CD4-positive, alpha-beta memory T cell (primary cell): ENCODE measurements around the gene NKD1. TPM values are rescaled to one million over a fixed set of nuclear protein-coding genes. Genes with fewer than 3 reads are reported as not detected.

Experiments used
- CTCF ChIA-PET: fragments of 350-600 bp; sonication (Branson Sonifier 250); formaldehyde crosslinking; loops from one replicate; lab custom pipeline; 2021; ENCODE audit warnings: inconsistent platforms; ENCODE audit not compliant: partially characterized antibody; lab: Charles Lee
- POLR2A ChIA-PET: fragments of 350-600 bp; sonication (Branson Sonifier 250); formaldehyde crosslinking; loops from one replicate; lab custom pipeline; 2021; ENCODE audit not compliant: partially characterized antibody; lab: Charles Lee
- DNase-seq, 5 donors: peaks; one replicate each; pipeline versions ENCODE4 v3.0.0 to v3.0.0-alpha.2; 2020 to 2022; ENCODE audit warnings: mixed read lengths in 1 of 5
- H3K27ac ChIP-seq: one replicate; pipeline ENCODE4 v1.7.0; 2013; ENCODE audit warnings: low read depth, low read length
- H3K27me3 ChIP-seq: 2 replicates; pipeline ENCODE4 v1.7.0; 2013; ENCODE audit warnings: mild to moderate bottlenecking, low read length, moderate library complexity; ENCODE audit not compliant: insufficient read depth
- H3K36me3 ChIP-seq: 2 replicates; pipeline ENCODE4 v1.7.0; 2013; ENCODE audit warnings: mild to moderate bottlenecking, low read length, moderate library complexity; ENCODE audit not compliant: insufficient read depth
- H3K4me1 ChIP-seq: 2 replicates; pipeline ENCODE4 v1.7.0; 2013; ENCODE audit warnings: mild to moderate bottlenecking, low read length, moderate library complexity; ENCODE audit not compliant: insufficient read depth
- H3K4me3 ChIP-seq, 2 donors: one replicate each; pipeline ENCODE4 v1.7.0; 2013; ENCODE audit warnings: low read length in 2 of 2, mild to moderate bottlenecking in 1 of 2
- H3K9me3 ChIP-seq, 2 donors: one replicate each; pipeline ENCODE4 v1.7.0; 2013; ENCODE audit warnings: low read length in 2 of 2, control low read depth in 1 of 2; ENCODE audit not compliant: control insufficient read depth in 1 of 2
- H3K27ac Mint-ChIP-seq, 7 donors: one replicate each; pipeline ENCODE4 v1.8.0; 2020 to 2021; ENCODE audit warnings: mixed read lengths in 7 of 7, mild to moderate bottlenecking in 6 of 7, inconsistent platforms in 3 of 7, moderate library complexity in 3 of 7
- H3K27me3 Mint-ChIP-seq, 2 donors: one replicate each; pipeline ENCODE4 v1.8.0; 2020 to 2021; ENCODE audit warnings: mixed read lengths in 2 of 2
- H3K36me3 Mint-ChIP-seq, 2 donors: one replicate each; pipeline ENCODE4 v1.8.0; 2020 to 2021; ENCODE audit warnings: mixed read lengths in 2 of 2, inconsistent platforms in 1 of 2, mild to moderate bottlenecking in 1 of 2
- H3K4me1 Mint-ChIP-seq, 4 donors: one replicate each; pipeline ENCODE4 v1.8.0; 2020 to 2021; ENCODE audit warnings: mixed read lengths in 4 of 4, mild to moderate bottlenecking in 1 of 4
- H3K4me3 Mint-ChIP-seq, 8 donors: one replicate each; pipeline ENCODE4 v1.8.0; 2020 to 2021; ENCODE audit warnings: mixed read lengths in 8 of 8, mild to moderate bottlenecking in 7 of 8, moderate library complexity in 6 of 8, inconsistent platforms in 3 of 8
- H3K9me3 Mint-ChIP-seq, 8 donors: one replicate each; pipeline ENCODE4 v1.8.0; 2020 to 2021; ENCODE audit warnings: mixed read lengths in 8 of 8, mild to moderate bottlenecking in 5 of 8, inconsistent platforms in 3 of 8, moderate library complexity in 1 of 8
- intact Hi-C: fragments of 100-400 bp; cut with micrococcal nuclease; formaldehyde crosslinking; loops from one replicate; pipeline ENCODE4 v1.15.1; 2023
- polyA plus RNA-seq, 2 donors: library from polyadenylated mRNA; unstranded; fragments of 300-500 nt; fragmentation: Illumina TruSeq; gene quantifications; one replicate each; pipeline ENCODE4 v1.2.3, GENCODE V29; 2021
- total RNA-seq, 2 experiments: library from RNA; stranded (reverse); gene quantifications; one replicate each; pipeline ENCODE4 v1.2.3, GENCODE V29; 2021

Gene NKD1
- total and polyA plus RNA-seq, 4 experiments from 2014 or later = 0.48 to 4.6 (median 3.8) TPM; not detected in 1

DNA sequence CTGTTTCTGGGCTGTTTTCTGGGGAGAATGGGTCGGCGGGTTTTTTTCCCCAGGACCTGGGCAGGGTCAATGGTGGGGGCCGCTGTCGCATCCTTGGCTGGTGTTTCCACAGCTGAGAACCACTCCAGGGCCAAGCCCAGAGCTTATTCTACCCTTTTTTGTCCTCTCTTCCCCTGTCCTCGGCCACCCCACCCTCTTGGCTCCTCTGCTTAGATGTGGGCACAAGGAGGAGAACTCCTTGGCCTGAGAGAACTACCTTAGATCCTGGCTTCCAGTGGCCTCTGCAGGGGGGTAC lies 149.2 kb downstream of the NKD1 start:
- intact Hi-C loops = no loop called here

DNA sequence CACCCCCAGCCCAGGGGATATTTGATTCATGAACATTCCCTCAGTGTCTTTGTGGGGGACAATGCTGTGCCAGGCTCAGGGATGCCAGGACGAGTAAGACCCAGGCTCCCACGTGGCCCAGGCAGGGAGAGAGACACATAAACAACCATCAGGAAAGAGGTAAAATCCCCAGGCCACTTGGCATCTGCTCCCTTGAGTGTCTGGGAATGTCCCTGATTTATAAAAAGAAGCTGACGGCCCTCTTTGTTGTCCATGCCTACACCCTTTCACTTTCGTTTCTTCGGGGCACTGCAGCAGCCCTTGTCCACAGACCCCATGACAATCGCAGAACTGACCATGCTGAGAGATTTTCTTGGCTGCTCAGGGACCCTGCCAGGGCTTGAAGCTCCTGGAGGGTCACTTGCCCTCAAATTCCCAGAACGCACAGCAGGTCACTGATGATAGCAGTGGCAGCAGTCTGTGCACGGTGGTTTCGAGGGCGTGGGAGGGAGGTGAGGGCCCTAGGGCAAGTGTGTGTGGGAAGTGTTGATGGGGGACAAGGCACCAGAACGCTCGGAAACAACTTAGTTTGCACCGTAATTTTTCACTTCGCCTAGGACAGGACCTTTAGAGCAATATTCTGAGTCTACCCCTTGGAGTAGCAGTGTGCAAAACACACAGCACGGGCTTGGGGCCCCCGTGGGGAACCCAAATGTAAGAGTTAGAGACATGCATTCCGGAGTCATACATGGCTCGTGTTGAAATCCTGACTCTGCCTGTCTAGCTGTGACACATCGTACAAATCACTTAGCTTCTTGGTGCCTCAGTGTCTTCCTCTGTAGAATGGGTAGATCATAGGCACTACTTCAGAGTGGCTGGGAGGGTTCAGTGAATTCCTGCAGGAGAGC lies 149.9 kb downstream of the NKD1 start:
- Histone ChIP-seq H3K36me3 (no peaks in the 10 kb centered on the region), H3K27ac (peak overlapping the region; percentile 88), H3K27me3 (no peaks in the 10 kb centered on the region), H3K4me1 (peaks cover 82% of the 10 kb centered on the region), H3K9me3 (no peaks in the 10 kb centered on the region), H3K4me3 (peak overlapping the region; percentile 48 to 89)
- peaks cover 0 to 2% (median under 1%) of the 10 kb centered on the region in 8 donors for H3K9me3 Mint-ChIP-seq
- CTCF ChIA-PET = interaction anchor here (1.0 to 5.2 kb wide), 12 partner anchors 12 to 673 kb away, joined by 3 to 28 read pairs (median 5); partner anchors contain the start of genes CNEP1R1 and SNX20
- H3K36me3 Mint-ChIP-seq = peaks cover 9 to 25% of the 10 kb centered on the region in 2 donors
- peak overlapping the region; percentile 85 to 99 (median 95) for H3K27ac Mint-ChIP-seq
- peak overlapping the region; percentile 87 to 96 (median 93) for H3K4me3 Mint-ChIP-seq
- POLR2A ChIA-PET = interaction anchor here (0.8 to 8.8 kb wide), 10 partner anchors 10 to 57 kb away, joined by 3 to 226 read pairs (median 12); partner anchors contain the start of genes CYLD and SNX20
- peak; percentile 47 to 77 (median 57) for DNase-seq
- peaks cover 50 to 91% (median 83%) of the 10 kb centered on the region in 4 donors for H3K4me1 Mint-ChIP-seq
- intact Hi-C loops = loop anchor here (1.0 to 2.0 kb wide), 2 partner anchors 43 to 49 kb away; no protein-coding TSS in a partner anchor
- no peaks in the 10 kb centered on the region for H3K27me3 Mint-ChIP-seq

More for the DNA sequence above, 149.2 kb downstream of the NKD1 start:
- no peaks in the 10 kb centered on the region for H3K27me3 ChIP-seq
- Mint-ChIP-seq H3K36me3 (peaks cover 7 to 20% of the 10 kb centered on the region in 2 donors), H3K4me1 (peaks cover 57 to 92% (median 82%) of the 10 kb centered on the region in 4 donors), H3K9me3 (peaks cover 0 to 2% (median 0%) of the 10 kb centered on the region in 8 donors), H3K4me3 (peak overlapping the region; percentile 87 to 96 (median 93)), H3K27me3 (no peaks in the 10 kb centered on the region), H3K27ac (peak overlapping the region; percentile 85 to 99 (median 95))
- ChIA-PET POLR2A (interaction anchor here (1.2 to 8.8 kb wide), 10 partner anchors 11 to 49 kb away, joined by 3 to 226 read pairs (median 12); partner anchors contain the start of genes CYLD and SNX20), CTCF (interaction anchor here (1.0 to 5.2 kb wide), 16 partner anchors 11 to 672 kb away, joined by 3 to 28 read pairs (median 4); partner anchors contain the start of genes CNEP1R1 and SNX20)
- H3K9me3 ChIP-seq = no peaks in the 10 kb centered on the region
- peaks cover 82% of the 10 kb centered on the region for H3K4me1 ChIP-seq
- peak overlapping the region; percentile 88 for H3K27ac ChIP-seq
- no peaks in the 10 kb centered on the region for H3K36me3 ChIP-seq
- no peak for DNase-seq
- peak overlapping the region; percentile 48 to 89 for H3K4me3 ChIP-seq

Other genes with a start within 250 kb of the NKD1 start
- 10 to 100 TPM; 86.6 to 97.7 TPM for gene BRD7, start 179.4 kb upstream of the NKD1 start, total RNA-seq
- gene BRD7, start 179.4 kb upstream of the NKD1 start, polyA plus RNA-seq = 10 to 100 TPM; 18.1 to 67.3 TPM
- gene SNX20, start 132.9 kb downstream of the NKD1 start, total RNA-seq = 10 to 100 TPM; 88.9 to 90.1 TPM
- 100 to 1,000 TPM in 1 of 2 donors, 10 to 100 TPM in 1; 62.5 to 106 TPM for gene SNX20, start 132.9 kb downstream of the NKD1 start, polyA plus RNA-seq
- gene NOD2, start 145.2 kb downstream of the NKD1 start, total RNA-seq = 10 to 100 TPM in 1 of 2 experiments, 1 to 10 TPM in 1; 9.8 to 10.9 TPM
- 1 to 10 TPM; 2.2 to 3.7 TPM for gene NOD2, start 145.2 kb downstream of the NKD1 start, polyA plus RNA-seq
- 100 to 1,000 TPM; 294 to 299 TPM for gene CYLD, start 193.7 kb downstream of the NKD1 start, total RNA-seq
- 100 to 1,000 TPM; 206 to 255 TPM for gene CYLD, start 193.7 kb downstream of the NKD1 start, polyA plus RNA-seq